Pons (tissue), 1 donor: ENCODE results near the gene KIF5B.
"Not testable (repeated sequence)": the region's sequence is repeated elsewhere in the genome, so short reads cannot be mapped to it uniquely, and the experiment has no call there.

Experiments used
- DNase-seq: peaks from one replicate; pipeline ENCODE4 v3.0.0-alpha.2; 2016; ENCODE audit warnings: low spot score

The KIF5B gene

GRCh38 chr10:32059472-32059871 is 3.2 kb upstream of the KIF5B start:
- no peak for DNase-seq

- no peak for DNase-seq
Observed at GRCh38 chr10:32057036-32057372, 779 bp upstream of the KIF5B start.

- peak; percentile 56 for DNase-seq
Observed at GRCh38 chr10:32055478-32056135, 618 bp downstream of the KIF5B start.

GRCh38 chr10:32054094-32054493 is 2.1 kb downstream of the KIF5B start:
- DNase-seq, result peak; percentile 92

- DNase-seq, result not testable (repeated sequence)
Observed at GRCh38 chr10:32053392-32053791, 2.8 kb downstream of the KIF5B start.

GRCh38 chr10:32051926-32052325 is 4.3 kb downstream of the KIF5B start:
- DNase-seq, result no peak

- peak; percentile 25 for DNase-seq
Observed at GRCh38 chr10:32050177-32050576, 6.0 kb downstream of the KIF5B start.

- DNase-seq, result no peak
Observed at GRCh38 chr10:32049113-32049512, 7.1 kb downstream of the KIF5B start.

GRCh38 chr10:32048282-32048681 is 7.9 kb downstream of the KIF5B start:
- no peak for DNase-seq

GRCh38 chr10:32047881-32048280 is 8.3 kb downstream of the KIF5B start:
- DNase-seq, result no peak

GRCh38 chr10:32046151-32046550 is 10.1 kb downstream of the KIF5B start:
- DNase-seq, result no peak

- DNase-seq, result not testable (repeated sequence)
Observed at GRCh38 chr10:32042730-32043129, 13.5 kb downstream of the KIF5B start.

- no peak for DNase-seq
Observed at GRCh38 chr10:32041290-32042028, 14.8 kb downstream of the KIF5B start.

- DNase-seq, result no peak
Observed at GRCh38 chr10:32039734-32040133, 16.5 kb downstream of the KIF5B start.

- no peak for DNase-seq
Observed at GRCh38 chr10:32038777-32039176, 17.4 kb downstream of the KIF5B start.

- no peak for DNase-seq
Observed at GRCh38 chr10:32036922-32037321, 19.3 kb downstream of the KIF5B start.

GRCh38 chr10:32035038-32035437 is 21.2 kb downstream of the KIF5B start:
- DNase-seq, result no peak

GRCh38 chr10:32033171-32033570 is 23.1 kb downstream of the KIF5B start:
- no peak for DNase-seq

- no peak for DNase-seq
Observed at GRCh38 chr10:32031920-32032319, 24.3 kb downstream of the KIF5B start.

- no peak for DNase-seq
Observed at GRCh38 chr10:32031424-32031823, 24.8 kb downstream of the KIF5B start.

- no peak for DNase-seq
Observed at GRCh38 chr10:32028710-32029109, 27.5 kb downstream of the KIF5B start.

- no peak for DNase-seq
Observed at GRCh38 chr10:32023264-32023663, 33.0 kb downstream of the KIF5B start.

GRCh38 chr10:32017044-32017443 is 39.2 kb downstream of the KIF5B start:
- DNase-seq, result no peak

- no peak for DNase-seq
Observed at GRCh38 chr10:32015386-32015785, 40.8 kb downstream of the KIF5B start.
